Endothelial cell of umbilical vein (primary cell): ENCODE results near the gene HLA-DMA.

Experiments used
- EZH2 ChIP-seq: IDR thresholded peaks from 2 replicates; pipeline ENCODE4 v1.6.1; 2012; ENCODE audit warnings: borderline replicate concordance, low read depth, mild to moderate bottlenecking, moderate library complexity, low read length, inconsistent platforms; ENCODE audit not compliant: severe bottlenecking
- POLR2A ChIP-seq: IDR thresholded peaks from 2 replicates; pipeline ENCODE4 v1.6.1; 2012; ENCODE audit warnings: low read depth, mild to moderate bottlenecking, control low read depth, low read length
- POLR2AphosphoS5 ChIP-seq: IDR thresholded peaks from 2 replicates; pipeline ENCODE4 v1.6.1; 2012; ENCODE audit warnings: low read depth, mild to moderate bottlenecking, control low read depth, low read length, moderate library complexity; ENCODE audit not compliant: insufficient read depth
- TF ChIP-seq, protein P1 (sequence below), 2 donors: IDR thresholded peaks; 1 replicate in 1 of 2; 2 replicates in 1 of 2; pipeline ENCODE4 v1.5.1; 2011; ENCODE audit warnings: low read length in 2 of 2, mild to moderate bottlenecking in 2 of 2, moderate library complexity in 2 of 2, control low read depth in 1 of 2, inconsistent platforms in 1 of 2, low read depth in 1 of 2; ENCODE audit not compliant: insufficient read depth in 1 of 2; ENCODE audit errors: extremely low read depth in 1 of 2

DNA sequence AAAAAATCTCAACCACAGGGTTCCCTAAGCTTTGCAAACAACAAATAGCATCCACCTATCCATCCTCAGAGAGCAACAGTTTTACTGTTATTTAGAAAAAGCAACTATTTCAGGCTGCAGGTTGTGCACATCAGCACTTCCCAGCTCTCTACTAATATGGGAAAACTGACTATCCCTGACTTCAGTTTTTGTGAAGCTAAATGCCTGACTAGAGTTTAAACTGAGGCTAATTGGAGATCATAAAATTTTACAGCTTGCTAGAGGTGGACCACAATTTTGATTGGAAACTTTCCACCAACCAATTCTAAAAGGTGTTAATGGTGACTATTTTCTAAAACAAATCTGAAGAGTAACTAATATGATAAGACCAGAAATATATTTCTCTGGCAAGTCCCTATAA is 48.9 kb downstream of the HLA-DMA start:
- TF ChIP-seq POLR2AphosphoS5 (no peak), EZH2 (no peak), POLR2A (no peak)
- TF ChIP-seq, protein P1, sequence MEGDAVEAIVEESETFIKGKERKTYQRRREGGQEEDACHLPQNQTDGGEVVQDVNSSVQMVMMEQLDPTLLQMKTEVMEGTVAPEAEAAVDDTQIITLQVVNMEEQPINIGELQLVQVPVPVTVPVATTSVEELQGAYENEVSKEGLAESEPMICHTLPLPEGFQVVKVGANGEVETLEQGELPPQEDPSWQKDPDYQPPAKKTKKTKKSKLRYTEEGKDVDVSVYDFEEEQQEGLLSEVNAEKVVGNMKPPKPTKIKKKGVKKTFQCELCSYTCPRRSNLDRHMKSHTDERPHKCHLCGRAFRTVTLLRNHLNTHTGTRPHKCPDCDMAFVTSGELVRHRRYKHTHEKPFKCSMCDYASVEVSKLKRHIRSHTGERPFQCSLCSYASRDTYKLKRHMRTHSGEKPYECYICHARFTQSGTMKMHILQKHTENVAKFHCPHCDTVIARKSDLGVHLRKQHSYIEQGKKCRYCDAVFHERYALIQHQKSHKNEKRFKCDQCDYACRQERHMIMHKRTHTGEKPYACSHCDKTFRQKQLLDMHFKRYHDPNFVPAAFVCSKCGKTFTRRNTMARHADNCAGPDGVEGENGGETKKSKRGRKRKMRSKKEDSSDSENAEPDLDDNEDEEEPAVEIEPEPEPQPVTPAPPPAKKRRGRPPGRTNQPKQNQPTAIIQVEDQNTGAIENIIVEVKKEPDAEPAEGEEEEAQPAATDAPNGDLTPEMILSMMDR (IDR thresholded peaks at IDR 0.05; ENCODE audit: extremely low read depth in 1 of 2, insufficient read depth in 1 of 2, low read depth in 1 of 2, low read length in 2 of 2) = no peak
